Fibroblast of mammary gland (primary cell): Measurements from ENCODE around the gene ASB10.

Experiments used
- DNase-seq: peaks from one replicate; pipeline ENCODE4 v3.0.0-alpha.2; 2010; ENCODE audit warnings: low read depth
- H3K4me3 ChIP-seq: 2 replicates; pipeline ENCODE4 v1.5.1; 2011; ENCODE audit warnings: low read depth, mild to moderate bottlenecking, low read length, moderate library complexity; ENCODE audit not compliant: control insufficient read depth
- CTCF ChIP-seq: conservative IDR thresholded peaks from 2 replicates; pipeline ENCODE4 v1.5.1; 2011; ENCODE audit warnings: low read depth, low read length, inconsistent platforms; ENCODE audit not compliant: control insufficient read depth, insufficient read depth

Gene ASB10

GRCh38 chr7:151179287-151179860, 7.7 kb downstream of the ASB10 start:
- no peak for DNase-seq
- no peak for TF ChIP-seq CTCF
- H3K4me3 ChIP-seq: no peak overlapping the region

- TF ChIP-seq CTCF: no peak
- DNase-seq: no peak
- H3K4me3 ChIP-seq: no peak overlapping the region
These were observed 8.2 kb downstream of the ASB10 start for GRCh38 chr7:151178831-151179230.

- no peak for TF ChIP-seq CTCF
- no peak overlapping the region for H3K4me3 ChIP-seq
These were observed 8.8 kb downstream of the ASB10 start for GRCh38 chr7:151178236-151178635.

GRCh38 chr7:151177310-151177709, 9.7 kb downstream of the ASB10 start:
- DNase-seq: no peak

More at GRCh38 chr7:151178236-151178635, 8.8 kb downstream of the ASB10 start:
- no peak for DNase-seq

GRCh38 chr7:151176401-151176800, 10.6 kb downstream of the ASB10 start:
- H3K4me3 ChIP-seq: no peak overlapping the region
- no peak for DNase-seq
- TF ChIP-seq CTCF: no peak

More at GRCh38 chr7:151177310-151177709, 9.7 kb downstream of the ASB10 start:
- H3K4me3 ChIP-seq: no peak overlapping the region
- no peak for TF ChIP-seq CTCF

- TF ChIP-seq CTCF: no peak
- DNase-seq: no peak
- H3K4me3 ChIP-seq: no peak overlapping the region
These were observed 11.2 kb downstream of the ASB10 start for GRCh38 chr7:151175793-151176311.

GRCh38 chr7:151175047-151175792, 11.8 kb downstream of the ASB10 start:
- H3K4me3 ChIP-seq: no peak overlapping the region
- no peak for DNase-seq
- TF ChIP-seq CTCF: no peak
